D721Med (cell line): ENCODE data around the gene BTBD18.

Source experiments
- DNase-seq: peaks from one replicate; pipeline ENCODE4 v3.0.0; 2011; ENCODE audit warnings: low spot score; ENCODE audit not compliant: insufficient read length
- FAIRE-seq: peaks from 2 replicates; lab custom pipeline; 2011; peaks lifted over from hg19 to GRCh38; lab: Jason Lieb, UNC
- TF ChIP-seq, protein P1 (sequence below): IDR thresholded peaks from 2 replicates; pipeline ENCODE4 v1.5.1; 2012; ENCODE audit warnings: mild to moderate bottlenecking, control low read depth; ENCODE audit not compliant: insufficient read depth; ENCODE audit errors: missing control alignments

The BTBD18 gene

DNA sequence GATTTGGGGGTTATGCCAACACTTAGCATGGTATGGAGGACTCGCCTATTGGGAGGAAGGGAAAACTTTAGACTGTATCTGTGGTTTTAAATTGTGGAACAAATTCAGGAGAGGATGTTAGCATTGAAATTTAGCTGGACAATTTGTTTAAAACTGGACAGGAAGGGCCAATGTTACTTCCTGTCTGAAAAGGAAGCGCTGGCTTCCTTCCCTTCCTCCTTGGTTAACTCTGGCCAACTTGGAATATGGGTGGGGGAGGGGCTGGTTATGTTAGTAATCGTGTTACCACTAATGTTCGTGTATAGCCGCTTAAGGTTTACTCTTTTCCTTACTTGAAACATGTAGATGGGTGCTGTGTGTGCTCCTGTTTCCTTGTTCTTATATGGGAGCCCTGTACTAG lies 23.9 kb upstream of the BTBD18 start:
- FAIRE-seq = no peak
- TF ChIP-seq, protein P1, sequence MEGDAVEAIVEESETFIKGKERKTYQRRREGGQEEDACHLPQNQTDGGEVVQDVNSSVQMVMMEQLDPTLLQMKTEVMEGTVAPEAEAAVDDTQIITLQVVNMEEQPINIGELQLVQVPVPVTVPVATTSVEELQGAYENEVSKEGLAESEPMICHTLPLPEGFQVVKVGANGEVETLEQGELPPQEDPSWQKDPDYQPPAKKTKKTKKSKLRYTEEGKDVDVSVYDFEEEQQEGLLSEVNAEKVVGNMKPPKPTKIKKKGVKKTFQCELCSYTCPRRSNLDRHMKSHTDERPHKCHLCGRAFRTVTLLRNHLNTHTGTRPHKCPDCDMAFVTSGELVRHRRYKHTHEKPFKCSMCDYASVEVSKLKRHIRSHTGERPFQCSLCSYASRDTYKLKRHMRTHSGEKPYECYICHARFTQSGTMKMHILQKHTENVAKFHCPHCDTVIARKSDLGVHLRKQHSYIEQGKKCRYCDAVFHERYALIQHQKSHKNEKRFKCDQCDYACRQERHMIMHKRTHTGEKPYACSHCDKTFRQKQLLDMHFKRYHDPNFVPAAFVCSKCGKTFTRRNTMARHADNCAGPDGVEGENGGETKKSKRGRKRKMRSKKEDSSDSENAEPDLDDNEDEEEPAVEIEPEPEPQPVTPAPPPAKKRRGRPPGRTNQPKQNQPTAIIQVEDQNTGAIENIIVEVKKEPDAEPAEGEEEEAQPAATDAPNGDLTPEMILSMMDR = no peak
- no peak for DNase-seq

DNA sequence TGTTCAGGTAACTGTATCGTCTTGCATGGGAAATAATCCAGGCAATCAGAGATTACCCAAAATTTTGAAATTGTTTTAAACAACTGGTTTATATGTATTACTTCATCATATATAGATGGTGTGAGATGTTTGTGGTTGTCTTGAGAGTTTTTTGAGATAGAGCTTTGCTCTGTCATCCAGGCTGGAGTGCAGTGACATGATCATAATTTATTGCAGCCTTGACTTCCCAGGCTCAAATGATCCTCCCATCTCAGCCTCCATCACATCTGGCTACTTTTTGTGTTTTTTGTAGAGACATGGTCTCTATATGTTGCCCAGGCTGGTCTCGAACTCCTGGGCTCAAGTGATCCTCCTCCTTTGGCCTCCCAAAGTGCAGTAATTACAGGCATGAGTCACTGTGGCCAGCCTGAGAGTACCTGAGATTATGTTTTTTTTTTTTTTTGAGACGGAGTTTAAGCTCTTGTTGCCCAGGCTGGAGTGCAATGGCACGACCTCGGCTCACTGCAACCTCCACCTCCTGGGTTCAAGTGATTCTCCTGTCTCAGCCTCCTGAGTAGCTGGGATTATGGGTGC lies 21.5 kb upstream of the BTBD18 start:
- FAIRE-seq = no peak
- TF ChIP-seq, protein P1 = no peak

DNA sequence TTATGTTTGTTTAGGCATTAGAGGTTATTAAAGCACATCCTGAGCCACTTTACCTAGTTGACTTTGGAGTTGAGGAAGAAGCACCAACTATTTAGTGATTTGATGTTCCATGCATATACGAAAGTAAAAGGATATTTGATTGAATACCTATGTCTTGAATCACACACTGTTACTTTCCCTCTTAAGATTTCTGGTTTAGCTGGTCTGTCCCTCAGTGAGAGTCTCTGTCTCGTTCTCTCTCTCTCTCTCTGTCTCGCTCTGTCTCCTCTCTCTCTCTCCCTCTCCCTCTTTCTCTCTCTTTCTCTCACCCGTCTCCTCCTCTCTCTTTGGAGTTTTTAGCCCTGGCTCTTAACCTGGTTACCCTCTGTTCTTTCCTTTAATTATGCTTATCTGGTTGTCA lies 20.9 kb upstream of the BTBD18 start:
- no peak for DNase-seq
- FAIRE-seq = no peak
- TF ChIP-seq, protein P1 = no peak

More for the DNA sequence above, 21.5 kb upstream of the BTBD18 start:
- DNase-seq = no peak

DNA sequence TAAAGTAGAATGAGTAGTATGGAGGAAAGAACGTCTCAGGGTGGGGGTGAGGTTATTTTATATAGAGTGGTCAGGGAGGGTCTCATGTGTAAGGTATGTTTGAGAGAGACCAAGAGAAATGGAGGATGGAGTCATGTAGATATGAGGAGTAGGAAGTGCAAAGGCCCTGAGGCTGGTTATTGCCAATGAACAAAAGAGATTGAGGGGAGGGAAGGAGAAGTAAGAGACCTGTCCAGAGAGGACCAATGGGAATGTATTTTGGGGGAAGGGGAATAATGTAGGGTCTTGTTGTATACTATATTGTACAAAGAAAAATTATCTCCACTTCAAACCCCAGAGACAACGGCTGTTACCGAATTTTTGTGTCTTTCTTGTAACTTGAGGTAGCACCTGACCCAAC lies 19.7 kb upstream of the BTBD18 start:
- FAIRE-seq (no peak), DNase-seq (no peak)
- TF ChIP-seq, protein P1 = no peak

DNA sequence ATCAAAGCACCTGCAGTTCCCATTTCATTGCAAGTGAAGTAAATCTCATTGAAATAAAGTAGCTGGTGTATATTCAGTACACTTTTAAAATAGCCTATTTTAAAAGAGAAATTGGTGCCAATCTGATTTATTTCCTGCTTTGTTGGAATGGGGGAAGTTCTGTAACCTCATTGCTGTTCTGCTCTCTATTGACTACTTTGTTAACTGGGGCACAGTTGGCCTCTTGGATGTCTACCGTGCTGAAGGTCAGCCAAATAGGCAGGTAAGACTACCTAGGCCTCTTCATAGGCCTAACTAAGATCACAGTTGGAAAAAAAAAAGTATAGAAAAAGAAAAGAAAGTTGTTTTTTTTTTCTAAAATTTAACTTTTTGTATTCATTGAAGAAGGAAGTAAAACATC lies 19.2 kb upstream of the BTBD18 start:
- DNase-seq (no peak), FAIRE-seq (no peak)
- TF ChIP-seq, protein P1 = no peak

DNA sequence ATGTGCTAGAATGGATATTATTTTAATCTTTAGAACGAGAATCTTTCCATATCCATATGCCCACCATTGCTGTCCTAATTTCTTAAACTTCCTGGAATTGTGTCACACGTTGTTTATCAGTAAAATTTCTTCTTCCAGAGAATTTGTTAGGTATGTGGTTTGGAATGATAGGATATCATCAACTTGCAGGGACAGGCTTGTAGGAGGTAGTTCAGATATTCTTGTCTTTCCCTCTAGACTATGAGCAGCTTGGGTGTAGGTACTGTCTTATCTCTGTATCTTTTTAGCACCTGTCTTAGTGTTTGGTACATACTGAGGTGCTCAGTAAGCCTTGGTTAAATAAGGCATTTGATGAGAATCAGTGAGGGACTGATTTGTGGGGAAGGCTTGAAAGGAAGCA lies 13.4 kb upstream of the BTBD18 start:
- FAIRE-seq = no peak
- TF ChIP-seq, protein P1 = no peak
- DNase-seq = no peak

DNA sequence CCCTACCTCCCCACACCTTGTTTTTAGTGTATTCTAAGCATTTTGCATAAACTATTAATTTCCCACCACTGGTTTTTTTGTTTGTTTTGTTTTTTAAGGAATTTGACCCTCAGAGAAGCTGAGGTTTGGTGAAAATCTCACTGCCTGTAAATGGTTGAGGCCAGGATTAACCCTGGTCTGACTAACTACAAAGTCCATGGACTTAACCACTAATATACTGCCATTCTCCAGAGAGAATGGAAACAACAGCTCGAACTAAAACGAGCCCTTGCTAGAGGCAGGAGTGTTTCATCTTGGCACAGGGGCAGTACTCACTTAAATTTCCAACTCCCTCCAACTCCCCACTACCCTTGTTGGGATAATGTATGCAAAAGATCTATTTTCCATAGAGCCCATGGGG lies 12.9 kb upstream of the BTBD18 start:
- FAIRE-seq = no peak
- TF ChIP-seq, protein P1 = no peak
- DNase-seq = no peak
